Caki2 (cell line): Measurements from ENCODE around the gene OR1J2. TPM values are rescaled to one million over a fixed set of nuclear protein-coding genes. Genes with fewer than 3 reads are reported as not detected.
"Not testable (repeated sequence)": the region's sequence is repeated elsewhere in the genome, so short reads cannot be mapped to it uniquely, and the experiment has no call there.

Experiments used
- DNase-seq: peaks from one replicate; pipeline ENCODE4 v3.0.0-alpha.2; 2015; ENCODE audit warnings: low read depth
- in situ Hi-C: cut with HindIII; loops from 2 replicates; pipeline ENCODE4 v1.10.0; 2016; ENCODE audit warnings: low sequenced_read_pairs, low pct_unique_long_range_greater_than_20kb, mixed read lengths
- total RNA-seq: library from RNA; depleted of rRNA; stranded (reverse); fragments of >200 nt; shearing (Covaris generic); gene quantifications from 2 replicates; pipeline ENCODE4 v1.2.3, GENCODE V29; 2014; ENCODE audit warnings: low replicate concordance; rRNA removed

Gene OR1J2
- total RNA-seq, 1 experiment from 2014 or later = not detected

DNA sequence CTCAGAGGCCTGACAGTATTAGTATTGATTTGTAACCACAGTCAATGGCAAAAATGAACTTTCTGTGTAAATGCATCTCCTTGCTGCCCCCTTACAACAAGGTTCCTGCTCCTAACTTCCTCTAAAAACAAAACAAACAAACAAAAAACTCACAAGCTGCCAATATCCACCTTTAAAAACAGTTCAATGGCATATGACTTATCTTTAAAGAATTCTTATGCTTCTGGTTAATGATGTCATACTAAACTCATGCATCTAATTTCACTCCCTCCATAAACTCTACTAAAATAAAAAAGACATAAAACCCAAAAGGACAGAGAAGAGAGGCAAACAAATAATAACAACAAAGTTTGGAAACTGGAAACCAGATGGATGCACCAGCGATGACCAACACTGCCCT, 25.5 kb downstream of the OR1J2 start:
- DNase-seq = peak; percentile 18
- in situ Hi-C loops = no loop called here

DNA sequence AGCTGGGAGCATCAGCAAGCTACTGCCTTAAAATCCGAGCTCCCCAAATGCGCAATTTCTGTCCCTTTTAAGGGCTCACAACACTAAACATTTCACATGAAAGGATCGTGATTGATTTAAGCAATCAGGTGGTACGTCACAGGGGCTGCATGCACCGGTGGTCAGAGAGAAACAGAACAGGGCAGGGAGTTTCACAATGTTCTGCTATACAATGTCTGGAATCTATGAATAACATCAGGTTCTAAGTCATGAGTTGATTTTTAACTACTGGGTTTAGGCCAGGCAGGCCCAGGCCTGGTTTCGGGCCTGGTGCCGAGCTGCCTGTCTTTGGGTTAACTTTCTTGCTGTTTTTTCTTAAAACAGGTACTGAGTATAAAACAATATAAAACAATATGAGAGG, 26.5 kb downstream of the OR1J2 start:
- DNase-seq = peak; percentile 32
- in situ Hi-C loops = not testable (repeated sequence)

DNA sequence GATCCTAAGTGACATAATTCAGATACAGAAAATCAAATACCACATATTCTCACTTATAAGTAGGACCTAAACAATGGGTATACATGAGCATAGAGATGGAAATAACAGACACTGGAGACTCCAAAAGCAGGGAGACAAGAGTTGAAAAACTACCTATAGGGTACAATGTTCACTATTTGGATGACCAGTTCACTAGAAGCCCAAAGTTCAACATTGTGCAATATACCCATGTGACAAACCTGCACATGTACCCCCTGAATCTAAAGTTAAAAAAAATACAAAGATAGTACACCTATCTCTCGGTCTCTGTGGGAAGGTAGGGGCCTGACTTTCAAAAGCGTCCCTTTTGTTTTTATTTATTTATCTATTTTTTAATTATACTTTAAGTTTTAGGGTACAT, 28.2 kb downstream of the OR1J2 start:
- in situ Hi-C loops = no loop called here
- DNase-seq = no peak

DNA sequence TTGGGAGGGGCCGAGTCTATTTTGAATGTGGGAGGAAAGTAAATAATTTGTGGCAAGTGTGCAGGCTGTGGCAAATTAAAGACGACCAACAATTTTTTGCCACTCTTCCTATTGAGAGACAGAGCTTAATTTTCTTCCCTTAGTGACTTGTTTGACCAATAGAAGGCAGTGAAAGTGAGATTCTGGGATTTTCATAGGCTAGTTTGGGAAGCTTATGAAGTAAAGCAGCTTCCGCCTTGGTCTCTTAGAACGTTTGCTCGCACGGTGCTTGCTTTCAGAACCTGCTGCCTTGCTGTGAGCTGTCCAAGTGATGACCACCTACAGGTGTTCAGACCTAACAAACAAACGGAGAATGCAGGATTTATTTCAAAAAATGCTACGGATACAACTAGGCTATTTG, 35.6 kb downstream of the OR1J2 start:
- DNase-seq = no peak
- in situ Hi-C loops = no loop called here

DNA sequence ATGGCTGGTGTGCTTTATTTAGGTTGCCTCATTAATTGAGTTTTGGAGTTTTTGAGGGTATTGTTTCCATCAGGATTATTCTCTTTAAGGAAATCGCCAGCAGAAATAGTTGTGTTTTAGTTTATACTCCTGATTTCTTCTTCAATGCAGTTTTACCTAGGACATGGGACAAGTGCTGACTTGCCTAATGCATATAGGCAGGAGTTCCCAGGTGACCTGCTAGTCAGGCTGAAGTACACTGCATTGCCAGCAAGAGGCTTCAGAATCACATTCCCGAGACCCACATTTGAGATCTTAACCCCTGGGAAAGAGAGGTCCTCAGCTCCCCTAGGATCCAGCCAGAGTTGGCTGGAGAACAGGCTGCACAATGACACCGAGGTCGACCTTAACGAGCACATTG, 40.8 kb downstream of the OR1J2 start:
- no peak for DNase-seq
- in situ Hi-C loops = no loop called here

DNA sequence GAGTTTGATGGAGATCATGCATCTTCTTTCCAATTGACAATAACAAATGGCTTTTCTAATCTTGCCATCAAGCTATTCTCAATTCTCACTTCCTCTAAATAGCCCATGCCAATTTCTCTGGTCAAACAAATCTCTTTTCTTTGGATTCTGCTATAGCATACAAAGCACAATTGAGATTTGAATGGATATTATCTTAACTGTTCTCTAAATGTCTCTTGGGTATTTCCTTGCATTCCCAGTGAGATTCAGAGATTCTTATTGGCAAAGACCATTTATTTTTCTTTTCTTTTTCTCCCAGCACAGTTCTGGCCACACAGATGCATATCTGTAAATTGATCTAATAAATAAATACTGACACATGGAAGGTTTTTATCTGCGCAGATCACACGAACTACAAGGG, 42.2 kb downstream of the OR1J2 start, which contains the start of gene OR1N2:
OR1N2 (plus strand) TSS at position 301 of the 400 bp plus-strand sequence. CDS start 100 bp downstream, outside the sequence.
- DNase-seq = no peak
- in situ Hi-C loops = no loop called here

Other genes starting within 250 kb of the OR1J2 start
- gene RBM18, start 246.0 kb upstream of the OR1J2 start, total RNA-seq = 6.6 and 12.3 TPM in 2 replicates
- gene MRRF, start 245.9 kb upstream of the OR1J2 start, total RNA-seq = 52.6 and 66.4 TPM in 2 replicates
- gene PTGS1, start 139.8 kb upstream of the OR1J2 start, total RNA-seq = 2.6 and 7.6 TPM in 2 replicates
- not detected in 2 replicates for gene OR1J1, start 32.9 kb upstream of the OR1J2 start, total RNA-seq
- not detected in 2 replicates for gene OR1J4, start 8.3 kb downstream of the OR1J2 start, total RNA-seq
- not detected in 2 replicates for gene OR1N1, start 16.5 kb downstream of the OR1J2 start, total RNA-seq
- gene OR1N2, start 42.3 kb downstream of the OR1J2 start, total RNA-seq = not detected in 2 replicates
- gene OR1L8, start 72.6 kb downstream of the OR1J2 start, total RNA-seq = 0.12 TPM in 1 of 2 replicates, not detected in the other
- not detected in 2 replicates for gene OR1Q1, start 103.9 kb downstream of the OR1J2 start, total RNA-seq
- not detected in 2 replicates for gene OR1B1, start 146.8 kb downstream of the OR1J2 start, total RNA-seq
- gene OR1L1, start 150.9 kb downstream of the OR1J2 start, total RNA-seq = not detected in 2 replicates
- not detected in 2 replicates for gene OR1L3, start 164.3 kb downstream of the OR1J2 start, total RNA-seq
- not detected in 2 replicates for gene OR1L4, start 213.2 kb downstream of the OR1J2 start, total RNA-seq
- not detected in 2 replicates for gene OR1L6, start 231.5 kb downstream of the OR1J2 start, total RNA-seq